ENCODE results near the gene RICTOR. TPM values are rescaled to one million over a fixed set of nuclear protein-coding genes. Genes with fewer than 3 reads are reported as not detected.

Gene RICTOR
- total RNA-seq, 3 donors from 2014 or later = 14.1 to 19.2 (median 18.0) TPM

- H3K27me3 Mint-ChIP-seq (ENCODE audit: low read depth) = peaks cover 17% of the 10 kb centered on the region
- H3K36me3 Mint-ChIP-seq (ENCODE audit: insufficient read depth) = no peaks in the 10 kb centered on the region
- no peak overlapping the region for H3K4me3 Mint-ChIP-seq
- H3K9me3 Mint-ChIP-seq = peaks cover 19% of the 10 kb centered on the region
- ATAC-seq = no peak
- DNase-seq = no peak
- H3K4me1 Mint-ChIP-seq (ENCODE audit: low read depth) = no peaks in the 10 kb centered on the region
These were observed 168.7 kb downstream of the RICTOR start for GRCh38 chr5:38905516-38905915.

- H3K27me3 Mint-ChIP-seq (ENCODE audit: low read depth) = peaks cover 15% of the 10 kb centered on the region
- no peak for DNase-seq
- no peak overlapping the region for H3K4me3 Mint-ChIP-seq
- H3K9me3 Mint-ChIP-seq = peaks cover 17% of the 10 kb centered on the region
- no peak for ATAC-seq
- no peaks in the 10 kb centered on the region for H3K36me3 Mint-ChIP-seq (ENCODE audit: insufficient read depth)
- H3K4me1 Mint-ChIP-seq (ENCODE audit: low read depth) = no peaks in the 10 kb centered on the region
These were observed 174.3 kb downstream of the RICTOR start for GRCh38 chr5:38899936-38900335.

GRCh38 chr5:38896760-38897159 is 177.4 kb downstream of the RICTOR start:
- H3K27me3 Mint-ChIP-seq (ENCODE audit: low read depth) = peaks cover 19% of the 10 kb centered on the region
- no peak overlapping the region for H3K4me3 Mint-ChIP-seq
- no peaks in the 10 kb centered on the region for H3K4me1 Mint-ChIP-seq (ENCODE audit: low read depth)
- ATAC-seq = no peak
- H3K36me3 Mint-ChIP-seq (ENCODE audit: insufficient read depth) = no peaks in the 10 kb centered on the region
- DNase-seq = no peak
- H3K9me3 Mint-ChIP-seq = peaks cover 20% of the 10 kb centered on the region

GRCh38 chr5:38892363-38892762 is 181.8 kb downstream of the RICTOR start:
- Mint-ChIP-seq H3K36me3 (ENCODE audit: insufficient read depth) (no peaks in the 10 kb centered on the region), H3K4me1 (ENCODE audit: low read depth) (no peaks in the 10 kb centered on the region), H3K9me3 (peaks cover 20% of the 10 kb centered on the region), H3K27me3 (ENCODE audit: low read depth) (peaks cover 26% of the 10 kb centered on the region), H3K4me3 (no peak overlapping the region)
- ATAC-seq = no peak
- no peak for DNase-seq

GRCh38 chr5:38891563-38891962 is 182.6 kb downstream of the RICTOR start:
- Mint-ChIP-seq H3K4me1 (ENCODE audit: low read depth) (no peaks in the 10 kb centered on the region), H3K36me3 (ENCODE audit: insufficient read depth) (no peaks in the 10 kb centered on the region), H3K9me3 (peaks cover 15% of the 10 kb centered on the region), H3K4me3 (no peak overlapping the region), H3K27me3 (ENCODE audit: low read depth) (peaks cover 26% of the 10 kb centered on the region)
- ATAC-seq = no peak
- no peak for DNase-seq

GRCh38 chr5:38889424-38889823 is 184.8 kb downstream of the RICTOR start:
- H3K9me3 Mint-ChIP-seq = peaks cover 5% of the 10 kb centered on the region
- no peak overlapping the region for H3K4me3 Mint-ChIP-seq
- ATAC-seq (no peak), DNase-seq (no peak)
- peaks cover 26% of the 10 kb centered on the region for H3K27me3 Mint-ChIP-seq (ENCODE audit: low read depth)
- H3K36me3 Mint-ChIP-seq (ENCODE audit: insufficient read depth) = no peaks in the 10 kb centered on the region
- no peaks in the 10 kb centered on the region for H3K4me1 Mint-ChIP-seq (ENCODE audit: low read depth)

- no peak overlapping the region for H3K4me3 Mint-ChIP-seq
- no peaks in the 10 kb centered on the region for H3K36me3 Mint-ChIP-seq (ENCODE audit: insufficient read depth)
- no peaks in the 10 kb centered on the region for H3K9me3 Mint-ChIP-seq
- DNase-seq (no peak), ATAC-seq (no peak)
- no peaks in the 10 kb centered on the region for H3K4me1 Mint-ChIP-seq (ENCODE audit: low read depth)
- peaks cover 26% of the 10 kb centered on the region for H3K27me3 Mint-ChIP-seq (ENCODE audit: low read depth)
These were observed 186.2 kb downstream of the RICTOR start for GRCh38 chr5:38888041-38888440.

Other genes starting within 250 kb of the RICTOR start
- under 1 TPM; 0.08 to 0.16 (median 0.15) TPM for gene OSMR, start 228.4 kb downstream of the RICTOR start, total RNA-seq
- gene FYB1, start 145.2 kb upstream of the RICTOR start, total RNA-seq = 10 to 100 TPM; 33.4 to 39.0 (median 37.9) TPM